ENCODE results near the gene CHRNA5.

DNA sequence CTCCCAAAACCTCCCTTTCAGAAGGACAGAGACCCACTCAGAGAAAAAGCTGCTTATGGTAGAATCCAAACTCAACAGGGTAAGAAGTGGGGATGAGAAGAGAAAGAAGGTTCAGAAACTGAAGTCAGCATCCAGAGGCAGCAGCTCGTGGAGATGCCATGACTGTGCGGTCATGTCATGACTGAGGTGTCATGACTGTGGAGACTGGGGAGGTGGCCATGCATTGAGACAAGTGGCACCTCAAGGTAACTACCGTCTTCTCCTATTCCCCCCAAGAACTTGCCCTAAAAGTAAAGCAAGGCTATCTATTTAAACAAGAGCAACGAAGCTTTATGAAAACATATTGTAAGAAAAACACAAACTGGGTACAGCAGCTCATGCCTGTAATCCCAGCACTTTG is 40.4 kb downstream of the CHRNA5 start:
- TF ChIP-seq, protein P1, sequence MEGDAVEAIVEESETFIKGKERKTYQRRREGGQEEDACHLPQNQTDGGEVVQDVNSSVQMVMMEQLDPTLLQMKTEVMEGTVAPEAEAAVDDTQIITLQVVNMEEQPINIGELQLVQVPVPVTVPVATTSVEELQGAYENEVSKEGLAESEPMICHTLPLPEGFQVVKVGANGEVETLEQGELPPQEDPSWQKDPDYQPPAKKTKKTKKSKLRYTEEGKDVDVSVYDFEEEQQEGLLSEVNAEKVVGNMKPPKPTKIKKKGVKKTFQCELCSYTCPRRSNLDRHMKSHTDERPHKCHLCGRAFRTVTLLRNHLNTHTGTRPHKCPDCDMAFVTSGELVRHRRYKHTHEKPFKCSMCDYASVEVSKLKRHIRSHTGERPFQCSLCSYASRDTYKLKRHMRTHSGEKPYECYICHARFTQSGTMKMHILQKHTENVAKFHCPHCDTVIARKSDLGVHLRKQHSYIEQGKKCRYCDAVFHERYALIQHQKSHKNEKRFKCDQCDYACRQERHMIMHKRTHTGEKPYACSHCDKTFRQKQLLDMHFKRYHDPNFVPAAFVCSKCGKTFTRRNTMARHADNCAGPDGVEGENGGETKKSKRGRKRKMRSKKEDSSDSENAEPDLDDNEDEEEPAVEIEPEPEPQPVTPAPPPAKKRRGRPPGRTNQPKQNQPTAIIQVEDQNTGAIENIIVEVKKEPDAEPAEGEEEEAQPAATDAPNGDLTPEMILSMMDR (IDR thresholded peaks at IDR 0.05), result no peak
- no peak for TF ChIP-seq POLR2AphosphoS5 (IDR thresholded peaks at IDR 0.05)

Measured in sigmoid colon (tissue), 4 donors.